SU-DHL-6 (cell line): ENCODE results near the gene EFL1.
A peak's percentile ranks its signal among the peaks of the same experiment; 100 is the strongest.

ENCODE experiments used
- H2AFZ ChIP-seq: fragments of 200-600 bp; sonication (generic); 2 replicates; pipeline ENCODE4 v1.6.1; 2014; ENCODE audit warnings: low read depth, mild to moderate bottlenecking, moderate library complexity, mixed read lengths, antibody characterized with exemption, low read length; ENCODE audit not compliant: severe bottlenecking
- H3F3A ChIP-seq: fragments of 200-600 bp; shearing (Covaris generic); 2 replicates; pipeline ENCODE4 v1.6.0; 2016; ENCODE audit warnings: antibody characterized with exemption, mild to moderate bottlenecking; ENCODE audit not compliant: insufficient read depth
- H3K27ac ChIP-seq: fragments of 200-600 bp; sonication (generic); 2 replicates; pipeline ENCODE4 v1.5.1; 2016; ENCODE audit warnings: low read depth, mild to moderate bottlenecking, low read length, moderate library complexity, mixed read lengths
- H3K27me3 ChIP-seq: fragments of 200-600 bp; sonication (generic), shearing (Covaris generic); 2 replicates; pipeline ENCODE4 v1.6.0; 2014; ENCODE audit warnings: mild to moderate bottlenecking, low read length
- H3K36me3 ChIP-seq: fragments of 200-600 bp; sonication (generic); 2 replicates; pipeline ENCODE4 v1.6.1; 2014; ENCODE audit warnings: mild to moderate bottlenecking, low read length, mixed read lengths
- H3K4me2 ChIP-seq: fragments of 300-600, 200-600 bp; shearing (Covaris generic), sonication (generic); 2 replicates; pipeline ENCODE4 v1.6.0; 2014; ENCODE audit warnings: low read length, low read depth, mild to moderate bottlenecking; ENCODE audit not compliant: poor library complexity, severe bottlenecking
- H3K4me3 ChIP-seq: fragments of 200-600 bp; sonication (generic); 2 replicates; pipeline ENCODE4 v1.5.1; 2014; ENCODE audit warnings: antibody characterized with exemption, low read length, mild to moderate bottlenecking, mixed read lengths; ENCODE audit not compliant: insufficient read depth, poor library complexity, severe bottlenecking
- H3K79me2 ChIP-seq: fragments of 200-600 bp; sonication (generic); 2 replicates; pipeline ENCODE4 v1.6.1; 2014; ENCODE audit warnings: mild to moderate bottlenecking, low read length, moderate library complexity; ENCODE audit not compliant: insufficient read depth
- H3K9ac ChIP-seq: fragments of 200-600 bp; sonication (generic); 2 replicates; pipeline ENCODE4 v1.7.0; 2014; ENCODE audit warnings: mild to moderate bottlenecking, low read length
- H3K9me2 ChIP-seq: fragments of 200-600 bp; sonication (generic); replicated peaks from 2 replicates; pipeline ENCODE4 v1.6.1; 2014; ENCODE audit warnings: low read length; ENCODE audit not compliant: insufficient read depth
- H3K9me3 ChIP-seq: fragments of 200-600 bp; sonication (generic); 2 replicates; pipeline ENCODE4 v1.6.1; 2014; ENCODE audit warnings: low read length, mixed read lengths; ENCODE audit not compliant: insufficient read depth
- H4K20me1 ChIP-seq: fragments of 200-600 bp; sonication (generic); 2 replicates; pipeline ENCODE4 v1.6.1; 2014; ENCODE audit warnings: low read depth, mild to moderate bottlenecking, antibody characterized with exemption, low read length, moderate library complexity, mixed read lengths
- CTCF ChIP-seq: fragments of 200-600 bp; sonication (generic); IDR thresholded peaks from one replicate; pipeline ENCODE4 v1.5.1; 2017; ENCODE audit warnings: antibody characterized with exemption, mild to moderate bottlenecking, low read length, moderate library complexity; ENCODE audit not compliant: insufficient read depth, poor library complexity, severe bottlenecking
- EZH2phosphoT487 ChIP-seq: fragments of 200-600 bp; sonication (generic), shearing (Covaris generic); conservative IDR thresholded peaks from 2 replicates; pipeline ENCODE4 v1.6.1; 2018; ENCODE audit warnings: mild to moderate bottlenecking, antibody characterized with exemption, low read length, moderate library complexity, mixed read lengths

EFL1 gene

GRCh38 chr15:82143390-82144385 is 118.8 kb downstream of the EFL1 start:
- Histone ChIP-seq H3K36me3 (no peaks in the 10 kb centered on the region; the same call in 1 of the 2 replicates), H3K4me3 (no peak overlapping the region), H3K27me3 (no peaks in the 10 kb centered on the region), H3K27ac (no peak overlapping the region), H3K79me2 (no peaks in the 10 kb centered on the region), H4K20me1 (no peaks in the 10 kb centered on the region), H3K4me2 (no peak overlapping the region), H3K9me2 (no peaks in the 10 kb centered on the region), H2AFZ (no peak overlapping the region), H3K9me3 (no peaks in the 10 kb centered on the region), H3F3A (no peaks in the 10 kb centered on the region), H3K9ac (no peak overlapping the region)
- TF ChIP-seq CTCF = no peak
- TF ChIP-seq EZH2phosphoT487 = no peak

GRCh38 chr15:82140886-82141285 is 121.6 kb downstream of the EFL1 start:
- H3K27ac ChIP-seq = no peak overlapping the region
- peaks cover 4% of the 10 kb centered on the region; the same call in 1 of the 2 replicates for H3K36me3 ChIP-seq
- no peak overlapping the region for H3K9ac ChIP-seq
- no peak for TF ChIP-seq EZH2phosphoT487
- no peak for TF ChIP-seq CTCF
- H3K4me3 ChIP-seq = no peak overlapping the region
- no peak overlapping the region for H2AFZ ChIP-seq
- H3K9me2 ChIP-seq = no peaks in the 10 kb centered on the region
- H3K4me2 ChIP-seq = no peak overlapping the region
- H4K20me1 ChIP-seq = no peaks in the 10 kb centered on the region
- no peaks in the 10 kb centered on the region for H3K27me3 ChIP-seq
- H3F3A ChIP-seq = no peaks in the 10 kb centered on the region
- H3K79me2 ChIP-seq = no peaks in the 10 kb centered on the region
- H3K9me3 ChIP-seq = no peaks in the 10 kb centered on the region

GRCh38 chr15:82139823-82140268 is 122.7 kb downstream of the EFL1 start:
- no peak overlapping the region for H3K27ac ChIP-seq

More at GRCh38 chr15:82139823-82140268, 122.7 kb downstream of the EFL1 start:
- H3K9me3 ChIP-seq = no peaks in the 10 kb centered on the region
- H3K9ac ChIP-seq = no peak overlapping the region
- H3F3A ChIP-seq = no peaks in the 10 kb centered on the region
- TF ChIP-seq CTCF = peak; percentile 67
- no peak for TF ChIP-seq EZH2phosphoT487
- H4K20me1 ChIP-seq = no peaks in the 10 kb centered on the region
- no peaks in the 10 kb centered on the region for H3K79me2 ChIP-seq
- no peak overlapping the region for H3K4me2 ChIP-seq
- peaks cover 4% of the 10 kb centered on the region; the same call in 1 of the 2 replicates for H3K36me3 ChIP-seq
- H2AFZ ChIP-seq = no peak overlapping the region
- no peaks in the 10 kb centered on the region for H3K27me3 ChIP-seq
- no peaks in the 10 kb centered on the region for H3K9me2 ChIP-seq
- no peak overlapping the region for H3K4me3 ChIP-seq
